SU-DHL-6 (cell line): ENCODE results near the gene CFAP65.

Source experiments
- H2AFZ ChIP-seq: fragments of 200-600 bp; sonication (generic); 2 replicates; pipeline ENCODE4 v1.6.1; 2014; ENCODE audit warnings: low read depth, mild to moderate bottlenecking, moderate library complexity, mixed read lengths, antibody characterized with exemption, low read length; ENCODE audit not compliant: severe bottlenecking
- H3F3A ChIP-seq: fragments of 200-600 bp; shearing (Covaris generic); 2 replicates; pipeline ENCODE4 v1.6.0; 2016; ENCODE audit warnings: antibody characterized with exemption, mild to moderate bottlenecking; ENCODE audit not compliant: insufficient read depth
- H3K27ac ChIP-seq: fragments of 200-600 bp; sonication (generic); 2 replicates; pipeline ENCODE4 v1.5.1; 2016; ENCODE audit warnings: low read depth, mild to moderate bottlenecking, low read length, moderate library complexity, mixed read lengths
- H3K27me3 ChIP-seq: fragments of 200-600 bp; sonication (generic), shearing (Covaris generic); 2 replicates; pipeline ENCODE4 v1.6.0; 2014; ENCODE audit warnings: mild to moderate bottlenecking, low read length
- H3K36me3 ChIP-seq: fragments of 200-600 bp; sonication (generic); 2 replicates; pipeline ENCODE4 v1.6.1; 2014; ENCODE audit warnings: mild to moderate bottlenecking, low read length, mixed read lengths
- H3K4me2 ChIP-seq: fragments of 300-600, 200-600 bp; shearing (Covaris generic), sonication (generic); 2 replicates; pipeline ENCODE4 v1.6.0; 2014; ENCODE audit warnings: low read length, low read depth, mild to moderate bottlenecking; ENCODE audit not compliant: poor library complexity, severe bottlenecking
- H3K4me3 ChIP-seq: fragments of 200-600 bp; sonication (generic); 2 replicates; pipeline ENCODE4 v1.5.1; 2014; ENCODE audit warnings: antibody characterized with exemption, low read length, mild to moderate bottlenecking, mixed read lengths; ENCODE audit not compliant: insufficient read depth, poor library complexity, severe bottlenecking
- H3K79me2 ChIP-seq: fragments of 200-600 bp; sonication (generic); 2 replicates; pipeline ENCODE4 v1.6.1; 2014; ENCODE audit warnings: mild to moderate bottlenecking, low read length, moderate library complexity; ENCODE audit not compliant: insufficient read depth
- H3K9ac ChIP-seq: fragments of 200-600 bp; sonication (generic); 2 replicates; pipeline ENCODE4 v1.7.0; 2014; ENCODE audit warnings: mild to moderate bottlenecking, low read length
- H3K9me2 ChIP-seq: fragments of 200-600 bp; sonication (generic); replicated peaks from 2 replicates; pipeline ENCODE4 v1.6.1; 2014; ENCODE audit warnings: low read length; ENCODE audit not compliant: insufficient read depth
- H3K9me3 ChIP-seq: fragments of 200-600 bp; sonication (generic); 2 replicates; pipeline ENCODE4 v1.6.1; 2014; ENCODE audit warnings: low read length, mixed read lengths; ENCODE audit not compliant: insufficient read depth
- H4K20me1 ChIP-seq: fragments of 200-600 bp; sonication (generic); 2 replicates; pipeline ENCODE4 v1.6.1; 2014; ENCODE audit warnings: low read depth, mild to moderate bottlenecking, antibody characterized with exemption, low read length, moderate library complexity, mixed read lengths
- EZH2phosphoT487 ChIP-seq: fragments of 200-600 bp; sonication (generic), shearing (Covaris generic); conservative IDR thresholded peaks from 2 replicates; pipeline ENCODE4 v1.6.1; 2018; ENCODE audit warnings: mild to moderate bottlenecking, antibody characterized with exemption, low read length, moderate library complexity, mixed read lengths
- TF ChIP-seq, protein P1 (sequence below): fragments of 200-600 bp; sonication (generic); IDR thresholded peaks from one replicate; pipeline ENCODE4 v1.5.1; 2017; ENCODE audit warnings: antibody characterized with exemption, mild to moderate bottlenecking, low read length, moderate library complexity; ENCODE audit not compliant: insufficient read depth, poor library complexity, severe bottlenecking

Gene CFAP65

DNA sequence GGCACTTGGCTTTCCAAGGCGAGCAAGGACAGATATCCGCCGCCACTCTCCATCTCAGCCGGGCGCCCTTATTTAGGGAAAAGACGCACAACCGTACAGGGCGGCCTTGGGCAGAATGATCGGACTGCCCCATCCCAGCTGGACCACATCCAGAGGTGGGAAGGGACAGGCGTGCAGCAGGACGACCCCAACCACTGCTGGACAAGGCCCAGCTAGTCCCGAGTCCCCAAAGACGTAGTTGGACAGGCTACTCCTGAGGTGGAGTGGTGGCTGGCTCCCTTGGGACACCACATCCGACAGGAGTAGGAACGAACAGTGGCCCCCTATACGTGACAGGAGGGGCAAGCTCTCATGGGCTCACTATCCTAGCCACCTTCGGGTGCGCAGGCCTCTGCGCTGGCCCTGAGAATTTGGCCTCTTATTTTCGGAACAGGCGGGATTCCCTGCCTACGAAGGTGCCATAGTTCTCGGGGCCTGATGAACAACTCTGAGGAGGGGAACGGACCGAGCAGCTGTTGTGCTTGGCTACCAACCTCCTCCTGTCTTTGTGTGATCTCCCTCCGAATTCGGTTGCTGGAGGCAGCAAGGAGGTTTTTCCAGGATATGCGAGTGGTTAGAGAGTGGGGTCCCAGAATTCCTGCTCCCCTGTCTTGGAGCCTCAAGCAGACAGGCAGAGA is 58.6 kb downstream of the CFAP65 start:
- no peaks in the 10 kb centered on the region for H3K27me3 ChIP-seq
- no peak overlapping the region for H2AFZ ChIP-seq
- H3K9ac ChIP-seq: no peak overlapping the region
- H3K79me2 ChIP-seq: no peaks in the 10 kb centered on the region
- H3K36me3 ChIP-seq: no peaks in the 10 kb centered on the region
- no peak overlapping the region for H3K27ac ChIP-seq
- no peaks in the 10 kb centered on the region for H3F3A ChIP-seq
- TF ChIP-seq, protein P1, sequence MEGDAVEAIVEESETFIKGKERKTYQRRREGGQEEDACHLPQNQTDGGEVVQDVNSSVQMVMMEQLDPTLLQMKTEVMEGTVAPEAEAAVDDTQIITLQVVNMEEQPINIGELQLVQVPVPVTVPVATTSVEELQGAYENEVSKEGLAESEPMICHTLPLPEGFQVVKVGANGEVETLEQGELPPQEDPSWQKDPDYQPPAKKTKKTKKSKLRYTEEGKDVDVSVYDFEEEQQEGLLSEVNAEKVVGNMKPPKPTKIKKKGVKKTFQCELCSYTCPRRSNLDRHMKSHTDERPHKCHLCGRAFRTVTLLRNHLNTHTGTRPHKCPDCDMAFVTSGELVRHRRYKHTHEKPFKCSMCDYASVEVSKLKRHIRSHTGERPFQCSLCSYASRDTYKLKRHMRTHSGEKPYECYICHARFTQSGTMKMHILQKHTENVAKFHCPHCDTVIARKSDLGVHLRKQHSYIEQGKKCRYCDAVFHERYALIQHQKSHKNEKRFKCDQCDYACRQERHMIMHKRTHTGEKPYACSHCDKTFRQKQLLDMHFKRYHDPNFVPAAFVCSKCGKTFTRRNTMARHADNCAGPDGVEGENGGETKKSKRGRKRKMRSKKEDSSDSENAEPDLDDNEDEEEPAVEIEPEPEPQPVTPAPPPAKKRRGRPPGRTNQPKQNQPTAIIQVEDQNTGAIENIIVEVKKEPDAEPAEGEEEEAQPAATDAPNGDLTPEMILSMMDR: no peak
- no peak for TF ChIP-seq EZH2phosphoT487
- H3K4me2 ChIP-seq: no peak overlapping the region
- no peak overlapping the region for H3K4me3 ChIP-seq
- H3K9me3 ChIP-seq: no peaks in the 10 kb centered on the region
- H3K9me2 ChIP-seq: no peaks in the 10 kb centered on the region
- no peaks in the 10 kb centered on the region for H4K20me1 ChIP-seq

DNA sequence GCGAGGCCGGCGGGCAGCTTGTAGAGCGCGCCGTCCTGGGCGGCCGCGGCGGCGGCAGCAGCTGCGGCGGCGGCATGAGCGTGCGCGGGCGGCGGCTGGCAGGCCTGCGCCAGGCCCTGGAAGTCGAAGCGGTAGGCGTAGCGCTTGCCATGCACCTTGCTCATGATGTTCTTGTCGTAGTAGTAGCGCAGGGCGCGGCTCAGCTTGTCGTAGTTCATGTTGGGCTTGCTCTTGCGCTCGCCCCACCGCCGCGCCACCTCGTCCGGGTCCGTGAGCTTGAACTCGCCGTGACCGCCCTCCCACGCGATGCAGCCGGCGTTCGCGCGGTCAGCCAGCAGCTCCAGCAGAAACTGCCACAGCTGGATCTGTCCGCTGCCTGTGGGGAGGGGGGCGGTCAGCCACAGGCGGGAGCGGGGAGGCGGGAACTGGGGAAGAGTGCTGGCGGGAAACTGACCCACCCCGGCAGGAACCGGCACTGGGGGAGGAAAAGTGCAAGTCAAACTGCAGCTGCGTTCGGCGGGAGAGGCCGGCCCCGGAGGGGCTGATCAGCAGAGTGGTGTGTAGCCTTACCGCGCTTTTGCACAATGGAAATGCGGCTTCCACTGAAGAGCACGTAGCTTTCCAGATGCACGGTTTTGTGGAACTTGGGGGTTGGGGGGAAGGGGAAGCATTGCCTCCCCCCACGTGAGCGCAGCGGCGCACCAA is 59.3 kb downstream of the CFAP65 start:
- H2AFZ ChIP-seq: no peak overlapping the region
- no peaks in the 10 kb centered on the region for H3K27me3 ChIP-seq
- no peak overlapping the region for H3K9ac ChIP-seq
- H3K79me2 ChIP-seq: no peaks in the 10 kb centered on the region
- no peaks in the 10 kb centered on the region for H3F3A ChIP-seq
- no peak overlapping the region for H3K27ac ChIP-seq
- no peaks in the 10 kb centered on the region for H3K36me3 ChIP-seq
- H3K4me2 ChIP-seq: no peak overlapping the region
- no peaks in the 10 kb centered on the region for H3K9me2 ChIP-seq
- H3K4me3 ChIP-seq: no peak overlapping the region
- H3K9me3 ChIP-seq: no peaks in the 10 kb centered on the region
- TF ChIP-seq, protein P1: no peak
- TF ChIP-seq EZH2phosphoT487: no peak
- H4K20me1 ChIP-seq: no peaks in the 10 kb centered on the region

DNA sequence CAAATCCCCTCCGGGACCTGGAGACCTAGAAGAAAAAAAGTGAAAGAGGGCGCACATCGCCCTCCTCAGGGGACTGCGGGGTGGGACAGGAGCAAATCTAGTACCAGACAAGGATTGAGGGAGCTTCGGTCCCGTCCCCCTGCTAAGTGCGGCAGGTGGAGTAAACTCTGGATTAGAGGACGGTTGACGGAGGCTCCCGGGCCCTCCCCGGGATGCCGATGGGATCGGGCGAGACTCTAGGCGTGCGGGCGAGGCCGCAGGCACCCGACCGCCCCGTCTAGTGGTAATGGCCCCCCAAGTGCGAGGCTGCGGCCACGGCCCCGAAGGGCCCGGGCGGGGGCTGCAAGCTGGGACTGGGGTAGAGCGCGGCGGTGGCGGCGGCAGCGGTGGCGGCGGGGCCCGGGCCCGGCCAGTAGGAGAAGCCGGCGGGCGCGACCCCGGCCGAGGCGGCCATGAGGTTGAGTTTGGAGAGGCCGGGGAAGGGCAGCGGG is 59.9 kb downstream of the CFAP65 start:
- Histone ChIP-seq H3K4me3 (no peak overlapping the region), H3K27ac (no peak overlapping the region)

More for the DNA sequence above, 59.9 kb downstream of the CFAP65 start:
- Histone ChIP-seq H3K9ac (no peak overlapping the region), H3F3A (no peaks in the 10 kb centered on the region), H2AFZ (no peak overlapping the region), H3K79me2 (no peaks in the 10 kb centered on the region), H3K36me3 (no peaks in the 10 kb centered on the region), H3K9me2 (no peaks in the 10 kb centered on the region), H4K20me1 (no peaks in the 10 kb centered on the region), H3K9me3 (no peaks in the 10 kb centered on the region), H3K4me2 (no peak overlapping the region), H3K27me3 (no peaks in the 10 kb centered on the region)
- TF ChIP-seq, protein P1: no peak
- TF ChIP-seq EZH2phosphoT487: no peak
